ENCODE measurements around the gene GALNT16.

The GALNT16 gene

GRCh38 chr14:69404883-69405282 is 144.9 kb downstream of the GALNT16 start:
- no peak for TF ChIP-seq REST (IDR thresholded peaks at IDR 0.05; ENCODE audit: insufficient read depth in 1 of 2, low read depth in 2 of 2, low read length in 2 of 2)
- no peak for TF ChIP-seq SIN3A (IDR thresholded peaks at IDR 0.05; ENCODE audit: borderline replicate concordance, insufficient read depth, low read length)
- TF ChIP-seq POLR2AphosphoS5 (IDR thresholded peaks at IDR 0.05; ENCODE audit: low read depth, low read length): no peak
- TF ChIP-seq FOXP2 (optimal IDR thresholded peaks at IDR 0.05; ENCODE audit: borderline replicate concordance, extremely low read depth, extremely low read length, insufficient read depth): no peak
- no peak for TF ChIP-seq TAF1 (IDR thresholded peaks at IDR 0.05; ENCODE audit: borderline replicate concordance, insufficient read depth, low read length)

GRCh38 chr14:69405762-69406161 is 145.8 kb downstream of the GALNT16 start:
- TF ChIP-seq SIN3A (IDR thresholded peaks at IDR 0.05; ENCODE audit: borderline replicate concordance, insufficient read depth, low read length): no peak
- TF ChIP-seq FOXP2 (optimal IDR thresholded peaks at IDR 0.05; ENCODE audit: borderline replicate concordance, extremely low read depth, extremely low read length, insufficient read depth): no peak
- TF ChIP-seq TAF1 (IDR thresholded peaks at IDR 0.05; ENCODE audit: borderline replicate concordance, insufficient read depth, low read length): no peak
- TF ChIP-seq REST (IDR thresholded peaks at IDR 0.05; ENCODE audit: insufficient read depth in 1 of 2, low read depth in 2 of 2, low read length in 2 of 2): no peak
- TF ChIP-seq POLR2AphosphoS5 (IDR thresholded peaks at IDR 0.05; ENCODE audit: low read depth, low read length): no peak

All from PFSK-1 (cell line).